HS-27A (cell line): ENCODE measurements around the gene TMEM245.
"Not testable (repeated sequence)": the region's sequence is repeated elsewhere in the genome, so short reads cannot be mapped to it uniquely, and the experiment has no call there.

Experiments used
- DNase-seq: peaks from one replicate; pipeline ENCODE4 v3.0.0-alpha.2; 2012; ENCODE audit warnings: low read depth, missing footprints

Gene TMEM245

DNA sequence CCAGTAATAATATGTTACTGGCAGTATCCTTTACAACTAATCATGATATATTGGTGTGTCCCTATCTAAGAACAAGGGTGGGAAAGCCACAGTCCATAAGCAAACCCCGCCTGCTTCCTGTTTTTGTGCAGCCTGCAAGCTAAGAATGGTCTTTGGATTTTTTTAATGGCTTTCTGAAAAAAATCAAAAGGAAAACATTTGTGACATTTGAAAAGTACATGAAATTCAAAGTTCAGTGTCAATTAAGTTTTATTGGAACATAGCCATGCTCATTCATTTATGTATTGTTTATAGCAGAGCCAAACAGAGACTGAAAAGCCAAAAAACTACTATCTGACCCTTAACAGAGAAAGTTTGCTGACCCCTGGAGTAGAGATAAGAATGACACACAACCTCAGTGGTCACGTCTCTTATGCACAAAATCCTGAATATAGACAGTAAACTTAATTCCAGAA, 12.8 kb upstream of the TMEM245 start:
- no peak for DNase-seq

DNA sequence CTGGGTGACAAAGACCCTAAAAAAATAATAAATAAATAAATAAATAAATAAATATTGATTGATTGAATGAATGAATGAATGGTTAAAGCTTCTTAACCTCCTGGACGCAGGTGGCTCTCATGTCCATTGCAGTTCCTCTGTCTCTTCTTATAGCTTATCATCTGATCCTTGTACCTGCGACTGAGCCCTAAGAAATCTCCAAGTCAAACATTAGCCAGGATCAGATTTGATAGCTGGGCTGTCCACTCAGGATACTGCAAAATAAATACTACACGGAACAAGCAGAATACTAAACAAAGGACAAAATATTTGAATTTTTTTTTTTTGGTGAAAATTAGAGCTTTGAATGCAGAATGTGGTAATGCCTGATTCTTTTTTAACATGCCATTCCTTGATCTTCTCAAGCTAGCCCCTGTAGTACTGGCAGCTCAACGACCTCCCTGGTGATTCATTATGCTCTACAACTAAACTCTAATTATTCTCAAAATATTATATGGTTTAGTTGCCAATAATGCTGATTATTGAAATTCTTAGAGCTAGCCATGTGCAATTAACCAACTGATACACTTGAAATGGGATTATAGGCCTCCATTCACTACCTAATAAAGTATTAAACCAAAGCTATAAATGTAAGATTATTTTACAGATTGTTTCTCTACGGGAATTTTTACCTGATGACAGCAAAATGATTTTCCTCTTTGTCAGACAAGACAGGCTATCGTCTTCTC, 9.9 kb upstream of the TMEM245 start:
- DNase-seq: no peak

DNA sequence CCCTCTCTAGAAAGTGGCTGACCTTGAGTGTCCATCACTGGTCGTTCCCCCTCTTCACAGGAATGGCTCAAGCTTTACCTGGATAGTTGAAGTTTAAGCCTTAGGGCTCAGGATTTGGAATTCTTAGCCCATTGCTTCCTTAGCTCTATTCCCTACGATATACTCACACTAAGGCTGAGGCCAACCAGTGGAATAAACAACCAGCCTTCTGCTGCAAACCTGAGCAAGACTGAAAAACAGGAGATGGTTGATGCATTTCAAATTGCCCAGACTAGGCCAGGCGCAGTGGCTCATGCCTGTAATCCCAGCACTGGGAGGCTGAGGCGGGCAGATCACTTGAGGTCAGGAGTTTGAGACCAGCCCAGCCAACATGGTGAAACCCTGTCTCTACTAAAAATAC, 6.9 kb upstream of the TMEM245 start:
- not testable (repeated sequence) for DNase-seq

DNA sequence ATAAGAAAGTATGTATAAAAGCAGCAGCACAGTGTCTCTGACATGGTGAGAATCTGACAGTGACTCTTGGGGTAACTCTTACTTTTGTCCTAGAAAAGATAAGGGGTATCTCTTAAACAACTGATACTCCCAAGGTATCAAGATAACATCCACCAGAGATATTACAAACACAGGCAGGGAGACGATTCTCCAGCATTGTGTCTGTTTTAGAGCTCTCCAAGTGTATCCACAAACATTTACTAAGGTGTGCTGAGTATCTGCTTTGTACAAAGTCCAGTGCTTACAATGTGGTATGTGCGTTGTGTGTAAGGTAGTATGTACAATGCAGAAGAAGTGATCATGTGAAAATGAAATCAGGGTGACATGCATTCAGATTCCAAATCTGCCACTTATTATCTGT, 4.4 kb upstream of the TMEM245 start:
- DNase-seq: no peak

DNA sequence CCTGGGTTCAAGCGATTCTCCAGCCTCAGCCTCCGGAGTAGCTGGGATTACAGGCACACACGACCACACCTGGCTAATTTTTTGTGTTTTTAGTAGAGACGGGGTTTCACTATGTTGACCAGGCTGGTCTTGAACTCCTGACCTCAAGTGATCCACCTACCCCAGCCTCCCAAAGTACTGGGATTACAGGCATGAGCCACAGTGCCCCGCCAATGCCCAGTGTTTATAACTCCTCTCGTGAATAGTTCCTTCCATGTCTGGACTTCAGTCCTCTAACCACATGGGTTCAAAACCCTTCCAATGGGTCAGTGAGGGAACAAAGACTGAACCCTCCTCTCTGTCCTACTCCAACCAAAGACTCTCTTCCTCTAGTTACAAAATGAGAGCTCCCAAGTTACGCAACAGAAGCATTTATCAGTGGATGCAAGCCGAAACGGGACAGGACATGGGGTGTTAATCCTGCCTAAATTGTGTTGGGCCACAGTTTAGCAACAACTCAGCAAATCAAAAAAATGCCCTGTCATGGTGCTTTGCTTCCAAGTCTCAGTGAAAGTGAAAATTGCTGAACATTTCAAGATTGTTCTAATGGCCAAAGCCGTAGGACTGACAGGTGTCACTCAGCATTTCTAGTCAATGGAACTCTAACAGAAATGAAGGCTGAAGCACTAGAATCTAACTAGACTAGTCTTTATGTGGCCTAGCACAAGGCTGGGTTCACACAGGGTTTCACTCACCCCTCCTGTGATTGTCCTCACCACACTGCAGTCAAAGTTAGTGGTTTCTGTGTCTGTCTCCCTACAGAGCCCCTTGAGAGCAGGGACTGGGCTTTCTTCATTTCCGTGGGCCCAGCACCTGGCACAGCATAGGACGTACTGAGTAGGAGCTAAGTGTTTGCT, 3.2 kb upstream of the TMEM245 start:
- no peak for DNase-seq

DNA sequence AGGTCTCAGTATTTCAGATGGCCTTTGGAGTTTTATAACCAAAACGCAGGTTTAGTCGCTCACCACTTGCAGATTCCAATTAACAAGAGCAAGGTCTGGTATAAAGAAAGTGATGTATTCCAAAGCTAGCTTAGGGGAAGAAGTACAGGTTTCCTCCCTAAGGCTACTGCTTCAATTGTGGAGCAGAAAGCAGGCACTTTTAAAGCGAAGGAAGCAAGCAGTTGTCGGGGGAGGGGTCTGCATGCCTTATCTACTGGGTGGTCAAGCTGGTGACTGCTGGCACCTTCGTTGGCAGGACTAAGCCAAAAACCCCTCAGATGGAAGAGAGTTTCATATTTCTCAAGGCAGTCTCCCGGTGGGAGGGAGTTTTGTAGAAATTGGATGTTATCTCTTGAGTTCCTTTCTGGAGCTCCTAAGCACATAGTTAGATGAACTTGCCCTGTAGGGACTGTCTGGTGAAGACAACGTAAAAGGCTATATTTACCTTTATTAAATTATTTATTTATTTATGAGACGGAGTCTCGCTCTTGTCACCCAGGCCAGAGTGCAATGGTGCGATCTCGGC, 1.6 kb upstream of the TMEM245 start:
- DNase-seq: no peak

DNA sequence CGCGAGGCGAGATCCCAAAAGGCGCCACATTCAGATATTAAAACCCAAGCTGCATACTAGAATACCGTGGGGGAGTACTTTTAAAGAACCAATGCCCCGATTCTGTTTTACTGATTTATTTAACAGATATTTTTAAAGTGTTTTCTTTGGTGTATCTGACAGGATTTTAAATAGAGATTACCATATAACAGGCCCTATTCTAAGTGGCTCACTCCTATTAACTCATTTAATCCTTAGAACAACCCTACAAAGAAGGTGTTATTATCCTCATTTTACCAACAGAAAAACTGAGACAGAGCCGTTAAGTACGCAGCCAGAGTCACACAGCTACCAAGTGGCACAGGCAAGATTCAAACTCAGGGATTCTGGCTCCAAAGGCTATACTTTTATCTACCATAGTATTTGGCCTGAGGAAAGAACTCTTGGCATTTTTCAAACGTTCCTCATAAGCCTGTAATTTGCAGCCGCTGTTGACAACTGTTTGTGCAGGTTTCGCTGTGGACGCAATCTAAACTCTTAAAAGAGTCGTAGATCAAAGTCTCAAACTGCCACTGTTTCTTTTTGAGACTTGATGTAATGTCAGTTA, 550 bp upstream of the TMEM245 start:
- DNase-seq: no peak

DNA sequence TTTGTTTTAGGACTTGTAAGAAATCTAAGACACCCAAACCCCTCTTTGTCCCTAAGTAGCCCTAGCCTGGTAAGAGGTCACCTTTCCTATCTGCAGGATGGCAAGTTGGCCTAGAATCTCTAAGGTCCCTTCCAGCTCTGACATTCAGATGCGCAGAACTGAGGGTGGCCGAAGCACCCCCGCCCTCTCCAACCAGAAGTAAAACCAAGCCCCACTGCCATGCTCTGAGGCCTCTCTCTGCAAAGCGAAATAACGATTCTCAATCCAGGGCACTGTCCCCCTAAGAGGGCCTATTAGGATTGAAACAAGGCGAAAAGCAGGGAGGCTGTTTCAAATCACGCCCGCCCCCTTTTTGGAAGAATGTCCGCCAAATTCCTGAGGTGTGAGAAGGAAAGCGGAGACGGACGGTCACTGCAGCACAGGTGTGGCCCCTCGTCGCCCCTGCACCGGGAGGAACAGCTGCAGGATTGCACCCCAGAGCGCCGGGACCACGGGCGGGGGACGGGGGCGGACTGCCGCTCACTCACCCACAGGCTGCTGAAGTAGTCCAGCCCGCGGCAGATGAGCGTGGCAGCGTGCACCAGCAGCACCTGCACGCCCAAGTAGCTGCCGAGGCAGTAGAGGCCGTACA, 824 bp downstream of the TMEM245 start:
- DNase-seq: no peak

DNA sequence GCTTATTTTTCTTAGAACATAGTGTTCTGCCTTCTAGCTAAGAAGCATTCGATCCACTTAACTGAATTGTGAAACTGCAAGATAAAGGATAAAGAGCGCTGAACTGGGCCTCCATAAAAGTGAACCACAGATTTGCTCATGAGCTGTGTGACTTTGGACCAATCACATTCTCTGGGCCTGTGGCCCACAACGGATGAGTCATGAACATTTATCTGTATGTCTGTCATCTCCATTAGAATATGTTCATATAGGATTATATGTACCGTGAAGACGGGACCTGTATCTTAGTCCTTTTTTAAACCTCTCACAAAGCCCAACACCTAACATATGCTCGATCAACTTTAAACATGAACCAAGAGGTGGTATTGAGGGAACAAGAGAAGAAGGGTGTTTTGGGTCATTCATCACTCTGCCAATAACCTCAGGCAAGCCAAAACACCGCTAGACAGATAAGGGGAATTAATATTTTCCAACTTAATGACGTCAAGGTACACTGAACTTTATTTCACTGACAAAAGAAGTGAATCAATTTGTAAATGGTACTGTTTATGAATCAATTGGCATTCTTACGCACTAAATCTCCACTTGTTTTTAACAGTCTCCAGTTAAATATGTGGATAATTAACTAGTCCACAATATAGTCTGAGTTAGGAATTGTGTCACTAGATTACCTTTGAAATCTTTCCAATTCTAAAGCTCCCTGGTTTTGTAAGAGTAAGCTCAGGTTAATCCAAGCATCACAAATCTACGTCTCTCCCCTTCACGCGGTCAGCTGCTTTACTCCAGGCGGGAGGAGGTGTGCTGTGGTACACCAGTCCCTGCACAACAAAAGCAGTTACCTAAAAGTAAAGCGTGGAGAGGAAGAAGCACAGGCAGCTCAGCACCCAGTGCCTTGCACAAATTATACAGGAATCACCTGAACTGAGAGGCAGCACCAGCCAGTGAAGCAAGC, 1.6 kb downstream of the TMEM245 start:
- DNase-seq: no peak

DNA sequence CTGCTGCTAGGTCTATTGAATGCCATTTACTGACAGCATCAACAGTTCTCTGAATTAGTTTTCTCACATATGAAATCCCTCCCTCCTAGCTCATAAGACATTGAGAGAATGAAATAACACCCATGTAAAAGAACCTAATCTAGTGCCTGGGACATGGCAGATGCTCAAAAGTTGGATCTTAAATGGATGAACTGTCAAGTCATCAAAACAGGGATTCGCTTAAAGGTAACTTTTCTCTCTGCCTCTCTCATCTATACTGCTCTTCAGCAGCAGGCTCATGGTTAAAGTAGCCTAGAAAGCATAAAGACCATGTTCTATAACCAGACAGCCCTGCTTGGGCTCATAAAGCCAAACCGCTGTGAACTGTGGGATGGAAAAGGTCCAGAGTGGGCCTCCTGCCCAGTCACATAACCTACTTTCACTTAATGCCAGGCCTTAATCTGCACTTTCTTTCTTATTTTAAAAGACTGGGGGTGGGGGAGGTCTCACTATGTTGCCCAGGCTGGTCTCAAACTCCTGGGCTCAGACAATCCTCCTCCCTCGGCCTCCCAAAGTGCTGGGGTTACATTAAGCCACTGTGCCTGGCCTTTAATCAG, 3.7 kb downstream of the TMEM245 start:
- no peak for DNase-seq

DNA sequence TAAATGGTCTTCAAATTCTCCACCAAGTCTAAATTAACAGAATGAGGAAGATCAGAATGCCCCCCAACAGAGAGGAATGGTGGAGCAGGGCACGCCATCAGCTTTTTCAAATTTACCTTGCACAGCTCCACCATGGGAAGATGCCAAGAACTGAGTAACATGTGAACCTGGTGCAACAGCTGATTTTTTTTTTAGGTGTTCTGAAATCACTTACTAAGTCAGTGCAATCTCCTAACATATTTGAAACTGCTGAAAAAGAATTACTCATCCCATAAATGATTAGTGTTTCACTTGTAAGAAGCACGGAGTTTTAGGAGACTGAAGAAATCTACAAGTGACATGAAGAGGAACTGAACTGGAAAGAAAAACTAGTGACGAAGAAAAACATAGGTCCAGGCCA, 5.1 kb downstream of the TMEM245 start:
- no peak for DNase-seq

DNA sequence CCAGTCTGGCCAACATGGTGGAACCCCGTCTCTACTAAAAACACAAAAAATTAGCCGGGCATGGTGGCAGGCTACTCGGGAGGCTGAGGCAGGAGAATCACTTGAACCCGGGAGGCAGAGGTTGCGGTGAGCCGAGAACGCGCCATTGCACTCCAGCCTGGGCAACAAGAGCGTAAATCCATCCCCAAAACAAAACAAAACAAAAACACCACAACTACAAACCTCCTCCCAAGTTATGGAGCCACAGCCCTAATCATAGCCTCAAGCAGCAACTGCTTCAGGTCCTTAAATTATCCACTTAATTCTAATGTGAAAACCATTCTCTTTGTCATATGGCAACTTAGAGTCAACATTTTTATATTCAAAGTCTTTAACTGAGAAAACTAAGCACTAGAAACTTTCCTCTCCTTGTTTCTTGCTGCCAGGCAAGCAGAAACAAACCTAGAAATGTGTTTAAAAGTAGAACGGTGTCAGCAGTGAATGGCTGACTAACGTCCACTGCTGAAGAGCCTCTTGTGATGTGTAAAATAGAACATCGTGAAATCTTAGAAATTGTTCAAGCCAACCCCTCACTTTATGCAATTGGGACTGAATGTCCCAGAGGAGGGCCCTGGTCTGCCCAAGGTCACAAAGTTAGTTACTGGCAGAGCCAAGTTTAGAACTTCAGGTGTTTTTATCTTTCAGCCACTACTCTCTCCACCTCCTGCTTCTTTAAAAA, 5.7 kb downstream of the TMEM245 start:
- DNase-seq: no peak

DNA sequence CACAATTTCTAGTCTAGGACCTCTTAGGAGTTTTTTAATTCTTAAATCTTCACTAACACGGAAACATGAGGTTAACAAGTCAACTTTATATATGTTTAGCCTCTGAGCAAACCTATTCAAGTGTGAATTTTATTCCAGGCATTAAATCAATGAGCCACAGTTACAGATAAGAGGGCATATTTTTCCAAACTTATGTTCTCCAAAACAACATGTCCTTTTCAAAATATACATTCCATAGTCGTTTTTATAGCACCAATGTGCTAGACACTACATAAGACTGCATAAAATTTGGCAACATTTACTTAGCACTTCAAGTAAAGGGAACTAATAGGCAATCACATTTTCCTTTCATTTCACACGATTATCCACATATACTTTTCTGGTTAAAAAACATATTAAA, 6.5 kb downstream of the TMEM245 start:
- DNase-seq: no peak

DNA sequence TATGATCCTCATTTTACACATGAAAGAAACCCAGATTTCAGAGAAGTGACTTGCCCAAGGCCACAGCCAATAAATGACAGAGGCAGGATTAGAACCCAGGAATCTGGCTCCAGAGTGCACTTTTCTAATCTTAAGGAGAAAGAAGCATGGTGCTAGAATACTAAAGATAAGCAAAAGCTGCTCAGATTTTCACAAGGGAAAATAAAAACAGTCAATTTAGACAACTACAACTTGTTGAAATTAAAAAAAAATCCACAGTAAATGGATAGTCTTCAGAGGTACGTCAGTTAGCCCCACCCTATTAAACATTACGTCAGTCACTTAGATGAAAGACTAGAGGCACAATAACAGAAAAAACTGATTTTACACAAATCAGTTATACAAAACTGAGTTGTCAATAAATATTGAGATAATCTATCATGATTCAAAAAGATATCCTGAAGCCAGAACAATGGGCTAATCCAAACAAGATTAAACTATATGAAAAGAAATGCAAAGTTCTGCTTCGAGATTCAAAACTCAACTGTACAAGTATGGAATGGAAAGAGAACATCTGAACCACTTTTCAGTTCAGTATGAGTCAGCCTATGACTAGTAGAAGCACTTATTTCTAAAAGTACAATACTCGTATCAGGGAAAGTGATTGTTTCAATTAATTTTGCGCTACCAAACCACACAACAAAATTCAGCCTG, 9.3 kb downstream of the TMEM245 start:
- no peak for DNase-seq

DNA sequence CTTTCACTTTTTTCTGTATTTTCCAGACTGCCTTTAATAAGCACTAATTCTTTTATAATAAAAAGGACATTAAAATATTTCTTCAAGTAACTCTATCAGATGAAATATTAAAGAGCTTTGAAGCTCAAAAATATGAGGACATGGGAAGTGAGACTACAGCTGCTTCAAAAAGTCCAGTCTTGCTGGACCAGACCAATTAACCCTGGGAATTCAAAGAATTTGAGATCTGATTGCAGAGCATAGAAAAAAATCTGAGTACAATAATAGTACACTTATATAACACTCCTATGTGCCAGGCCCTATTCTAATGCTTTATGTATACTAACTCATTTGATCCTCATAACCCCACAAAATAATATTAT, 9.8 kb downstream of the TMEM245 start:
- DNase-seq: no peak

DNA sequence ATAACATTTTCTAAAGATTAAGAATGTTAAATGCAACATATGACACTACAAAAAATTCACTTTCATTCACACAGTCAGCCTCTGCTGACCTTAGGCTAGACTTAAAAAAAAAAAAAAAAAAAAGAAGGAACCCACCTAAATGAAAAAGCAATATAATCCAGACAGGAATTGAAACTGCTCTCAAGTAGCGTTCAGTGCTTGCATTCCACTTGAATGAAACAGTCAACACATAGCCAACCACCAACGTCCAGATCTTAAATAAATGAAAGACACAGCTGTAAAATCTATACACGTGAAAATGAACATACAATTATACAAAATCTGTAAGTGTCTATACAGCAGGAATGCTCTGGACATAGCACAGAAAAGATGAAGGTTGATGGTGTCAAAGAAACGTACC, 11.4 kb downstream of the TMEM245 start:
- DNase-seq: no peak

DNA sequence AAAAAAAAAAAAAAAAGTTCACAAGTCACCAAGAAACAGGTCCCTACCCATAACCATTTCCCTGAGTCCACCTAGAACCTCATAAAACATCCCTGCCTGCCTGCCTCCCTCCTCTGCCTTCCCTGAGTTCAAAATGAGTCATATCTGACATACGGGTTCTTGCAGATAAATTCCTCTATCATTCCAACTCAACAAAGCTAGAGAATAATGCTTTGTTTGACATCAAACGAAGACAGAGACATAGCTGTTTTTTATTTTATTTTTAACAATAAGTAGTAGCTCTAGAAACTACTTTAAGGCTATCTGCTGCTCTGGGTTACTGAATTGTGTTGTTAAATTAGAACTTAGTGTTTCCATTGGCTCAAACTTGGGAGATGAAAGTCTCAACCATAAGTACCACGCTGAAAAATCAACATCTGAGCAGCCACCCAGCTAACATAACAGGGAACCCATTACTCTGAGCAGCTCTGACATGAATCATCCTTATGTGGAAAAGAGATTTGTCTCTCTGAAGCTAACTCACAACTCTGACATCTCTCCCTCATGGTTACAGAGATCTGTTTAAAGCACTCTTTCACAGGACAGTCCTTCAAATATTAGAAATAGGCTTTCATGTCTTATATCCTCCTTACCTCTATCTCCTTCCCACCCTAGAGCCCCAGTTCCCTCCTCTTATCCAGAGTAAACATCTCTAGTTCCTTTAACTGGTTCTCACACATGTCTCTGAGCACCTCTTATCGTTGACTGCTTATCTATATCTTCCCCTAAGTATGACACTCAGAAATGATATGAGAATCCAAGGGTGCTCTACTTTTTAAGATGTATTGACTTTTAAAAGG, 12.1 kb downstream of the TMEM245 start:
- no peak for DNase-seq

DNA sequence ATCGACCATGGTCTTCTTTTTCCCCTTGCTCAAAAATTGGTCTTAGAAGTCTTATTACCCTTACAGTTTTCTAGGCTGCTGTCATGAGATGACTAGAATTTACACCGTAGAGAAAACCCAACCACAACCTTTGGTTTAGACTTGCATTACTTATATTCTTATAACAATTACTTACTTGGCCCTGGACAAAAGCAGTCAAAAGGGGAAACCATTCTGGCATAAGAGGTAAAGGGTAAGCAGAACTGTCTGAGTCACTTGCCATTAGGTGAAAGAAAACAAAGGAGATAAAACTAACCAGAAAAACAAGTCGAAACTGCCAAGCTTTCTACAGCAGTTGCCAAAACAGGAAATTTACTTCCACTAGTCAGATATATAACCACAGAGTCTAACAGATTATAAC, 17.9 kb downstream of the TMEM245 start:
- DNase-seq: no peak

DNA sequence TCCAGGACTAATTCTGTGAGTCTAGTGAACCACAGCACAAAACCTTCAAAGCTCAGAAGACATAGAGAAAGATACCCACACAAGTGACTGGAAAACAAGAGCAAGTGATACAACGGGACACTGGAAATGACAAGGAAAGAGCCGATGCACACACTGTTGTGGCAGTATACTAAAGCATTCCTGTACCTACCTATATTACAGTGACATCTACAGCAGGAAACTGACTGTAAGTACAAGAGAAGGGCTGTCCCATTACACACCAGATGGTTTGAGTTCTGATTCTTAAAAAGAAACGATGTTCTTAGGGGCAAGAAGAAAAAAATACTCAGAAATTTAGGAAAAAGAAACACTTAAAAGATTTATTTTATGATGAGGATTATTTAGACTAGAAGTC, 18.5 kb downstream of the TMEM245 start:
- no peak for DNase-seq
